Activated CD4-positive, alpha-beta T cell treated with anti-CD3 and anti-CD28 coated beads, Interleukin-2, amount 50 U/mL, for 24 hours (primary cell): Measurements from ENCODE around the gene BIRC7.
"Not testable (repeated sequence)": the region's sequence is repeated elsewhere in the genome, so short reads cannot be mapped to it uniquely, and the experiment has no call there.

ENCODE experiments used
- DNase-seq, 2 donors: peaks; one replicate each; pipeline ENCODE4 v3.0.0-alpha.2; 2020; ENCODE audit warnings: low read depth in 1 of 2, low spot score in 1 of 2

BIRC7 gene

GRCh38 chr20:63246490-63247288 is 11.0 kb downstream of the BIRC7 start:
- no peak for DNase-seq

DNA sequence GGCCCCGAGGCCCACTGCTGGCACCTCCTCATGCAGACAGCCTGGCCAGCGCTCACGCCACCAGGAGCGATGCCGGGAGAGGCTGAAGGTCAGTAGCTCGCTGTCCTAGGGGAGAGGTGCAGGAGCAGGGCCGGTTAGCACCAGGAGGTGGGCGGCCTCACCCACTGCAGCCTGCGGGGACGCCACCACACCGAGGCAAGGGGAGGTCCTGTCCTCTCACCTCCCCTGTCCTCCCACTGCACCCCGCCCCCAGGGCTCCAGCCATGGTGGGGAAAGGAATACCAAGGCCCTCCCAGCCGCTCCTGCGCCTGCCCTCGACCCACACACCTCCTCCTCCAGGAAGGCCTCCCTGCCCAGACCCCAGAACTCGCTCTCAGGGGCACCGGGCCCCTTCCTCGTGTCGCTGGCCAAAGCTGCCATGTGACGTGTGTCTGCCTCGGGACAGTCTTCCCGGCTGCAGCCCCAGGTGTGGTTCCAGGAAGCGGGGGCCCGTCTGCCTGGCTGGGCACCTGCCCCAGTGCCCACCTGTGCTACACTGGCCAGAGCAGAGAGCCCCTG is 12.0 kb downstream of the BIRC7 start:
- DNase-seq: no peak

DNA sequence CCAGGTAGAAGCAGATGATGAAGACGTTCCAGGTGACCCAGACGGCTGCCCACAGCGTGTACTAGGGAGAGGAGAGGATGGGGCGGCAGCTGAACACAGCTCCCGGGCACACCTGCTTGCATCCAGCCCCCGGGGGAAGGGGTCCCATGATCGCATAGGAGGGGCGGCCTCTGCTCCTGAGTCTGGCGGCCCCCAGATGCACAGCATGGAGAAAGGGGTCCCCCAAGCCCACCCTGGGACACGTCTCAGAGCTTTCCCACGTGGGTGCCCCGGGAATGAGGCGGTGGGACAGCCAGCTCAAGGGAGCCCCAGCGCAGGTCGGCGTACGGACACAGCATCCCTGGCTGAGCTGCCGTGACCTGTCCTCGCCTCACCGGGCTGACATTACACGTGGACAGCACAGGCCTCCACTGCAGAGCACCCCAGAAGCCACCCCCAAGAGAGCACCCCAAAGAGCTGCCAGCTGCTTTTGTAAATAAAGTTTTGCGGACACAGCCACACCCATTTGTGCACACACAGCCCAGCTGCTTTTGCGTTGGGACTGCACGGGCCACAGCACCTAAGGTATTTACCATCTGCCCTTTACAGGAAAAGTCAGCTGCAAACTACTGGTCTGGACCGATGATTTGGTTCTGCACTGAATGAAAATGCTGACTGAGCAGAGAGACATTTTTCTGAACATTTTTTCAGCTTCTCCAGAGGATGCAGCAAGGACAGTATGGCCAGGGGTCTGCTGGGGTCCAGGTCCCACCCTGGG is 13.3 kb downstream of the BIRC7 start:
- no peak for DNase-seq

GRCh38 chr20:63249891-63250290 is 14.2 kb downstream of the BIRC7 start:
- no peak for DNase-seq

DNA sequence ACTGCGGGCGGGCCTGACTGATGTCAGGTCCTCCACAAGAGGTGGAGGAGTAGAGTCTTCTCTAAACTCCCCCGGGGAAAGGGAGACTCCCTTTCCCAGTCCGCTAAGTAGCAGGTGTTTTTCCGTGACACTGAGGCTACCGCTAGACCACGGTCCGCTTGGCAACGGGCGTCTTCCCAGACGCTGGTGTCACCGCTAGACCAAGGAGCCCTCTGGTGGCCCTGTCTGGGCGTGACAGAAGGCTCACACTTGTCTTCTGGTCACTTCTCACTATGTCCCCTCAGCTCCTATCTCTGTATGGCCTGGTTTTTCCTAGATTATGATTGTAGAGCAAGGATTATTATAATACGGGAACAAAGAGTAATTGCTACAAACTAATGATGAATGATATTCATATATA is 15.6 kb downstream of the BIRC7 start:
- not testable (repeated sequence) for DNase-seq

DNA sequence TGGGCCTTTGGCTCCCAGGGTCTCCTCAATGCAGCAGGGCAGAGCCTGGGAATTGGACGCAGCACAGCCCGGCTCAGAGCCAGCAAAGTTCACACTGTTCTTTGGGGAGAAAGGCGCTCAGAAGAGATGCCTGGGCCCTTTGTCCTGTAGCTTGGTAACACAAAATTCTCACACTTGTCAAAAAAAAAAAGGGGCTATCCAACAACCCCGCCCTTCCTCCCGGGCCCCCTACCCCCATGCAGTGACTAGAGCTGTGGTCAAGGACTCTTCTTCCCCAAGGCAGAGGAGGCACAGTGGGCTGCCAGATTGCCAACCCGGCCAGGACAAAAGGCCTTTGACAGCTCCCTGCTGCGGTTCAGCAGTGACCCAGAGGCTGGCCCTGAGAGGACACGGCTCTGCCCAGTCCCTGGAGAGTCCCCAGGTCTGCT is 16.6 kb downstream of the BIRC7 start:
- no peak for DNase-seq

DNA sequence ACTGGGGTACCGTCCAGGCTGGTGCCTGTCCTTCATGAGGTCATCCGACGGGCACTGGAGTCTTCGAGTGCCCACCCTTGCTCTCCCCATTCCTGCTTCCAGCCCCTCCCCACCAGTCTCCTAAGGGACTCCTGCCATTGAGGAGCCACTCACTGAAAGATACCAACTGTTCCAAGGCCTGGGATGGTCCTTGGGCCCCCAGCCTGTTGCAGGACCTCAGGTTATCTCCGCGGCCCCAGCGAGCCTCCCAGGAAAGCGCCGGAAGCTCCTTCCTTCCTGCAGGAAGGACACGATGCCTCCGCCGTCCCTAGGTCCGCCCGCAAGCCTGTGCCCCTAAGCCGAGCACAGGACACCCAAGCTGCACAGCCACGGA is 17.3 kb downstream of the BIRC7 start:
- DNase-seq: no peak

GRCh38 chr20:63253438-63254231 is 17.9 kb downstream of the BIRC7 start:
- DNase-seq: no peak

GRCh38 chr20:63254232-63254605 is 18.5 kb downstream of the BIRC7 start, which contains the start of gene NKAIN4:
Gene NKAIN4 (minus strand): TSS chr20:63254463. CDS start chr20:63254450, 13 bp downstream.
- DNase-seq: no peak

GRCh38 chr20:63254606-63255384 is 19.1 kb downstream of the BIRC7 start:
- DNase-seq: no peak

- DNase-seq: no peak
Measured at GRCh38 chr20:63255931-63256704, 20.4 kb downstream of the BIRC7 start.

- DNase-seq: no peak
Measured at GRCh38 chr20:63256954-63257353, 21.2 kb downstream of the BIRC7 start.

- no peak for DNase-seq
Measured at GRCh38 chr20:63257629-63258028, 21.9 kb downstream of the BIRC7 start.

- DNase-seq: no peak
Measured at GRCh38 chr20:63258781-63259180, 23.1 kb downstream of the BIRC7 start.

DNA sequence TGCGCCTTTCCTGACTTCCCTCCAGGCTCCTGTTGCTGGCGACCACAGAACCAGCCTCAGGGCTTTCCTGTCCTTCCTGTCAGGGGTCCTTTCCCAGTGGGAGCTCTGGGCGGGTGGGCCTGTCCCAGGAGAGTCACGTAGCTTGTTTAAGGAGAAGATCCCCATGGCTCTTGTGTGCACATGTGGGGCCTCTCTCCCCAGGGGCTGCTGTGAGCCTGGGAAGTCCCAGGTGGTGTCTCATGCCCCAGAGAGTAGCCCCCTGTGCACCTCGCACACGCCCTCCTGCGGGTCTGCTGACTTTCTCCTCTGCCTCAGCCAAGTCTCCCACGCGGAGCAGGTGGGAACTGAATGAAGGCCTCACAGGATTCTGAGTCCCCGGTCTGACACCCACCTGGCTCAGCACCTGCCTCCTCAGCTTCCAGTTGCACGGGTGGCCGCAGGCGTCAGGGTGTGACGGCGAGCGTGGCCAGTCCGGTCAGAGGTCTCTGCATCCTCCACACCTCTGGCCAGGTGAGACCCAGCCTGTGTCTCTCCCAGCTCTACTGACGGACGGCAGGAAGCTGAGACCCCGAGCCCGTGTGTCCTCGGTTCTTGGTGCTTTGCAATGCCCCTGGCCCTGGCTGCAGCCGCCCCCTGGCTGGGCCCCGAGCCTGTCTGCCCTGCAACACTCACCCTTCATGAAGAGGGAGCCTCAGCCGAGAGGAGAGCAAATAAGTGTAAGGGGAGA is 24.2 kb downstream of the BIRC7 start:
- DNase-seq: no peak

DNA sequence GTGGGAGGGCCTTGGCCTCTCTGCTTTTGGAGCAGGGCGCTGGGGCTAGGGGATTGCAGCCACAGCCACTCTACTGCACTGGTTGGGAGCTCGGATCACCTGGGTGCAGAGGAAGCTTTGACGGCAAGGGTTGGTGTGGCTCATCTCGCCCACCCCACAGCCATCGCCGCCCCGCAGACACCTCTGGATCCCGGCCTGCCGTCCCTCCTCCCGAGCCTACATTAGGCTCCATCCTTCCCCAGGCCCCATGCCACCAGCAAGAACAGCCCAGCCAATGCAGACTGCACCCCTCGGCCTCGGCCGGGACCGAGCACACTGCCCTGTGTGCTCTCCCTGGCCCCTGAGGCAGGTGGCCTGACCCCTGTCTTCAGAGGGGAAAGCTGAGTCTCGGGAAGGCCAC is 24.8 kb downstream of the BIRC7 start:
- DNase-seq: no peak

DNA sequence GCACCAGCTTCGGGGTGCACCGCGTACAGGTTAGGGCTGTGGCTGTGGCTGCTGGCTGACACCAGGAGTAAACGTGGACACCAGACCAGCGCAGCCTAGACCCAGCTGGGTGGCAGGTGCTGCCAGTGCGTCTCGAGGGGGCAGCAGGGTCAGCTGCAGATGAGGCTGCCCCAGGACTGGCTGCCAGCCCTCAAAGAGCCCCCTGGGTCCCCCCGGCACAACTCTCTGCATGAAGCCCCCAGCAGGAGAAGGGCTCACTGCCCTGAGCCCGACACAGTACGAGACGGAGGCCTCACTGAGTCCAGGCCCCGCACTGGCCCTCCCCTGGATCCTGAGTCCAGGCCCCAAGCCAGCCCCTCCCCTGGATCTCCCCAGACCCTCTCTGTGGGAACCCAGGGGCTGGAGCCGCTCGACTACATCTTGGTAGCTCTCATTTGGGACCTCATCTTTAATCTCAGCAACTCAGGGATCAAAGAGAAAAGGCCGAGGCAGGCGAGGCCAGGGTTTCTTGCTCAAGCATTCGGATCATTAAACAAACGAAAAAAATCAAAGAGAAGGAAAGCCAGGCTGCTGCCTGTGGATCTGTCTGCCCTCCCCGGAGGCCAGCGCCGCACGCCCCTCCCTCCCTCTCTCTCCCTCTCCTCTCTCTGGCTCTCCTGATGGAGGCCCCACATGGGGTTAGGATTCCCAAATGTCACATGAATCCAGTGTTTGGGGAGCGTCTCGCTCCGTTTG is 25.5 kb downstream of the BIRC7 start:
- DNase-seq: no peak

DNA sequence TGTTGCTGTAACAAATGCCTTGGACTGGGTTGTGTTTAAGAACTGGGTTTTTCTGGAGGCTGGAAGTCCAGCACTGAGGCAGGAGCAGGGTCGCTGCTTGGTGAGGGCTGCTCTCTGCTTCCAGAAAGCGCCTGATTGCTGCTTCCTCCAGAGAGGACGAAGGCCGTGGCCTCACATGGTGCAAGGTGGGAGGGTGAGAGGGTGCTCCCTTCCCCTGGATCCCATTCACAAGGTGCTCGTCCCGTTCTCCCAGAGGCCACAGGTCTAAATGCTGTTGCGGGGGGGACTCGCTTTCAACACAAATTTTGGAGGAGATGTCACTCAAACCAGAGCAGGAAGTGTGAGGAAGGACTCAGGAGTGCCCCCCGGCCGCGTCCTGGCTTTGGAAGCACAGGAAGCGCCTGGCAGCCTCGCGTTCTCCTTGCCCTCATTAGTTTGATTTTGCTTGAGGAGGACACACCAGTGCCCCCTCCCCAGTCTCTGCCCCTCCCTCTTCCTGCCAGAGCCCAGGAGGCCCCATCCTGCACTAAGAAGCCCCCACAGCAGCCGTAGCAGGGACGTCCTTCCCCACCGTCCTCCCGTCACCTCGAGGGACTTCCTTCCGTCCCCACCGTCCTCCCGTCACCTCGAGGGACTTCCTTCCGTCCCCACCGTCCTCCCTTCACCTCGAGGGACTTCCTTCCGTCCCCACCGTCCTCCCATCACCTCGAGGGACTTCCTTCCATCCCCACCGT is 26.3 kb downstream of the BIRC7 start:
- DNase-seq: no peak
